HG03135 (cell line): ENCODE results near the gene PBX1.

Experiments
- ATAC-seq: cut with Tn5 transposase; IDR thresholded peaks from one replicate; pipeline ENCODE4 v1.9.1; 2021; ENCODE audit warnings: mild to moderate bottlenecking, moderate library complexity; ENCODE audit not compliant: unreplicated experiment

The PBX1 gene

GRCh38 chr1:164613176-164613575, 54.2 kb downstream of the PBX1 start:
- no peak for ATAC-seq

DNA sequence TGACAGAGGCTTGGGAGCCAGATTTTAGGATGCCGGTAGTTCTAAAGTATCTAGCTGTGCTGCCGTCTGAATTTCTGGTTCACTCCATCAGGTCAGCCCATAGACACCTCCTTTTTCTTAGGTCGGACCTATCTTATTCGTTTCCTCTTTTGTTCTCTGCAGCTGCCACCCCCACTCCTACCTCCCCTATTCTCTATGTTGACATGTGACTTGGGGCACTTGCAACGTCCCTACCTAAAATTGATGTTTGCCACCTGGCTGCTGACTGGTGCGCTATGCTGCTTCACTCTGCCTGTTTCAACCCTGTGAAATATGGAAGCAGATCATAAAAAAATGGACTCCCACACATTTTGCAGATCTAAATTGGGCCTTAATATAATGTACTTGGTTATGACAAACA, 55.3 kb downstream of the PBX1 start:
- ATAC-seq, result no peak

GRCh38 chr1:164617377-164618201, 58.6 kb downstream of the PBX1 start:
- no peak for ATAC-seq

DNA sequence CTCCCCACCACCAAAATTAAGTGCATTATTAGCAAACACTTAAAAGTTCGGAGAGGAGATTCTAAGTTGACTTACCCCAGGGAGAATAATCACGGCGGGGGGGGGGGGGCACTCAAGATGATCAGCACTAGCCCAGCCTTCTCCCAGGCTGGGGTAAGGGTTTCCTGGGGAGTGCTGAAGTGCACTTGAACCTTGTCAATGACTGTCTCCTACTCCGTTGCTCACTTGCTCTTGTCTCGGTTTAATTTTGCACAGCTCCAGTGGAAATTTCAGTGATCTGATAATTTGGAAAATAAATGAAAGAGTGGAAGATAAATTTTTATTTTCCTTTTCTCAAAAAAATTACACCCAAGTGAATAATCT, 59.2 kb downstream of the PBX1 start:
- ATAC-seq, result no peak

GRCh38 chr1:164619006-164619784, 60.2 kb downstream of the PBX1 start:
- ATAC-seq, result no peak

DNA sequence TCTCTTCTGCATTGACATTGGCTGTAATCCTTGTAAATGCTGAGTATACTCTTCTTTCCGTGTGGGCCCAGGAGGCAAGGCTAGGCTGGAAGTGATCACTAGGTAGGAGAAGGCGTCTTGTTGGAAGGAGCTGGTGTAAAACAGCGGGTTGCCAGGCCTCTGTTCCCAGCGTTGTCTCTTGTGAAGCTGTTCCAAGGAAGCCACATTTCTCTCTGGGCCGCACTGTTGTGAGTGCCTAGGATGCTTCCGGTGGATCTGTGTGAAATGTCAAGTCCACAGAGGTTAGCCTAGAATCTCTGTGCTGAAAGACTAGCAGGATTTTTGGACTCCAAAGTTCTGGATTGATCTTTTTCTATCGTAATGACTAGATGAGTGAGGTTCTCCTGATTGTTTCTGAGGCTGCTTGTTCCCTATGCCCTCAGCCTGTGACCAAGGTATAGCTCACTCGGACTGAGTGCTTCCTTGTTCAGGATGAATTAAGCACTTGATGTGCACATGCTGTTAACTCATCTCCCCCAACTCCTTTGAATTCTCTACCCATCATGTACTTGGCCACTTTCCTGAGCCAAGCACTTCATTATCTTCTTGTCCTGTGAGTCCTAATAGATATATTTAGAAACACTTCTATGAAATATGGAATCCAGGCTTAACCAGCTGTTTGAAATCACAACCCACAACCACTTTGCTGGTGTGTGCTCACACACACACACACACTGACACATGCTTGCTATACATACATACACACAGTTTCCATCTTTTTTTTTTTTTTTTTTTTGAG, 63.3 kb downstream of the PBX1 start:
- ATAC-seq, result no peak

GRCh38 chr1:164623805-164624204, 64.8 kb downstream of the PBX1 start:
- ATAC-seq, result no peak

- no peak for ATAC-seq
Measured at GRCh38 chr1:164624400-164624799, 65.4 kb downstream of the PBX1 start.

DNA sequence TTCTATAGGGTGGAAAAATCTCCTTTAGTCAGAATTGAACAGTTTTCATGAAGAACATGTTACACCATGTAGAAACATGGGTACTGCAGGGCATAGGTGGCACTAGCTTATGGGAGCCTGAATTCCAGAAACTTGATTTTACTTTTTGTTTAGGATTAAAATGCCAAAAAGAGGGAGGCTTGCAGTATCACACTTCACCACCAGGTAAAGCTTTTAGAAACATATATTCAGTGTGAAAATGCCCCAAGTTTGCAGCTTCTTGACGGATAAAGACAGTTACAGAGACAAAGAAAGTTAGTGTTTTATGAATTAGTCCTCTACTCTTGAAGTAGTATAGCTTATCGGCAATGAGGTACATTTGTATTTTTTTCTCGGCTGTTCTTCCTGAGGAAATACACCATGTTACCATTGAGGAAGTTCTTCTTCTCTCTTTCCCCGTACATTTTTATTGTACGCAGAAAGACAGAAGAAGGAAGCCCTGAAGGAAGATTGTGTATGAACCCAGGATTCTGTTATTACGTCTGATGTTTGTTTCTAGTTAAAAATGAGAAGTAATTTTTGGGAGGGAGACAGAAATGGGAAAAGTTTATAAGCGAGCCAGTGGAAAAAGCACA, 66.1 kb downstream of the PBX1 start:
- no peak for ATAC-seq

GRCh38 chr1:164628772-164629171, 69.8 kb downstream of the PBX1 start:
- no peak for ATAC-seq

DNA sequence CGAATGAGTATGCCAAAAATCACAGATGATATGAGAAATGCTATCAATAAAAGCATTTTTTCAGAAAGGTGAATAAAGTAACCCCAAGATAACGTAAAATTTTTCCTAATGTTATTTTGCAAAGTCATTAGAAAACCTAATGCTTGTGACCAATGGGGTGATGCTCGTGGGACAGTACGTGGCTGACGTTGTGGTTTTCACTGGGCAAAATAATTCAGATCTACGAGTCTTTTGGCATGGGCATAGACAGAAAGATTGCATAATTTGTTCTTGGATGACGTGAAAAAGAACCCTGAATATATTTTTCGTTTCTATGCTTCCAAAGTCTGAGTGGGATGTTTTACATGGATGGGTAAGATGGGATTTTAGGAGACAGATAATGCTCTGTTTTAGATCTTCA, 71.0 kb downstream of the PBX1 start:
- no peak for ATAC-seq

GRCh38 chr1:164630626-164631396, 71.8 kb downstream of the PBX1 start:
- no peak for ATAC-seq

GRCh38 chr1:164631751-164632150, 72.8 kb downstream of the PBX1 start:
- ATAC-seq, result no peak

DNA sequence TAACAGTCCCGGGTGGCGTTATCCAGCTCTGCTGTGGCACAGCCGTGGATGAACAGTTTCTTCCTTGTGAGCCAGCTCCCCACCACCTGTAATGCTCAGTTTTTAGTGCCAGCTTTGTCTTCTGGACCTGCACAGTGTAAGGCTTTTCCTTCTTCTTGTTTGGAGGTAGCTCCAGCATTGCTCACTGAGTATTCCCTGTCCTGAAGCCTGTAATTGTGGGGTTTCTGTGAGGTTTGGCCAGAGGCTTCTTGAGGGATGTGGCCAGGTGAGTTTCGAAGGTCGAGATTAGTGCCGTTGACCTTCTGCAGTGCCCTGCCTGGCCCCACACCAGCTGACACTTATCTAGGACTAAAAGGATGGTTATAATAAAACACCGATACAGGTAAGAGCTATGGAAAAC, 75.0 kb downstream of the PBX1 start:
- no peak for ATAC-seq

DNA sequence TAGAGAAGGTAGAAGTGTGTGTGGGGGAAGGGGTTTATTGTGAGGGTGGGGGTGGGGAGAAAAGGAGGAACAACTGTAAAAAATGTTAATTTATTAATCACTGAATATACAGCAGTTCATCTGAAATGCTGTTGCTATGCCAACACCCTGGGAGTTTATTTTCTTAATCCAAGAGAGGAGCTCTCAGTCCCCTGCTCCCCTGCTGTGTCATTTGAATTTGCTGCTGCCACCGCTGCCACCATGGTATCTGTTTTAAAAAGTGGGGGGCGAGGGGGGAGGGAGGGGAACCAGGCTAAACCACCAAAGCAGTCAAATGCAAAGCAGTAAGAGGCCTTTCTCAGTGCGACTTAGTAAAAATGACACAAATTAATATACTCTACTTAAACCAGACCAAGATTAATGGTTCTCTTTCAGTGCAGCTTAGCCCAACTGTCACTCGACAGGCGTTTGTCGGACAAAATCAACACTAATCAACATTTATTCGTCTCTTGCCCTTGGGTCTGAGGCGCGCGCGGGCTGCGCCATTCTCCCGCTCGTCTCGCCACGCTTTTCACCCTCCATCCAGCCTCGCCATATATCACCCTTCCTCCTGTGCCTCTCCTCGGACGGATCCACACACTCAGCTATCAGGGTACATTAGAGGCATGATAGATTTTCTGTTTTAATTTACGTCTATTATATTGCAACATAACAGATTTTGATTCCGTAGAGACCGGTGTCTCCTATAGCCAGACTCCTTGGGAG, 76.2 kb downstream of the PBX1 start:
- ATAC-seq, result no peak

- ATAC-seq, result no peak
Measured at GRCh38 chr1:164635803-164636731, 77.1 kb downstream of the PBX1 start.

- ATAC-seq, result no peak
Measured at GRCh38 chr1:164636757-164637156, 77.8 kb downstream of the PBX1 start.
